Activated CD4-positive, alpha-beta T cell treated with anti-CD3 and anti-CD28 coated beads, Interleukin-2, amount 50 U/mL, for 48 hours (primary cell): Measurements from ENCODE around the gene DCAF4L1.
A peak's percentile ranks its signal among the peaks of the same experiment; 100 is the strongest.

ENCODE experiments used
- DNase-seq, 2 experiments: peaks; one replicate each; pipeline ENCODE4 v3.0.0-alpha.2; 2020

DCAF4L1 gene, protein sequence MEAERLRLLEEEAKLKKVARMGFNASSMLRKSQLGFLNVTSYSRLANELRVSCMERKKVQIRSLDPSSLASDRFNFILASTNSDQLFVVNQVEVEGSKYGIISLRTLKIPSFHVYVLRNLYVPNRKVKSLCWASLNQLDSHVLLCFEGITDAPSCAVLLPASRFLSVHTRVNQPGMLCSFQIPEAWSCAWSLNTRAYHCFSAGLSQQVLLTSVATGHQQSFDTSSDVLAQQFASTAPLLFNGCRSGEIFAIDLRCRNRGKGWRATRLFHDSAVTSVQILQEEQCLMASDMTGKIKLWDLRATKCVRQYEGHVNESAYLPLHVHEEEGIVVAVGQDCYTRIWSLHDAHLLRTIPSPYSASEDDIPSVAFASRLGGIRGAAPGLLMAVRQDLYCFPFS

DNA sequence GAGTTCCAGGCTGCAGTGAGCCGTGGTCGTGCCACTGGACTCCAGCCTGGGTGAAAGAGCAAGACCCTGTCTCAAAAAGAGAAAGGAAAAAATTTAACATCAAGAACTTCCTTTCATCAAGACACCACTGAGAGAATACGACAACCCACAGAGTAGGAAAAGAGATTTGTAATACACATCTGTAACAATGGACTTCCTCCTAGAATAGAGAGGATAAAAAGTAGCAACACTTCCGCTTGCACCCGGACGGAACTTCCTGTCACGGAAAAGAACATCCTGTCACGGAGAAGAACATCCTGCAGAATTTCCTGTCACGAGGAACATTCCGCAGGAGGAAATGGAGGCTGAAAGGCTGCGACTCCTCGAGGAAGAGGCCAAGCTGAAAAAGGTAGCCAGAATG is at the start of gene DCAF4L1:
Gene DCAF4L1 (plus strand): TSS at position 301 of the 400 bp plus-strand sequence. CDS start 37 bp downstream, at position 338.
- DNase-seq = no peak

DNA sequence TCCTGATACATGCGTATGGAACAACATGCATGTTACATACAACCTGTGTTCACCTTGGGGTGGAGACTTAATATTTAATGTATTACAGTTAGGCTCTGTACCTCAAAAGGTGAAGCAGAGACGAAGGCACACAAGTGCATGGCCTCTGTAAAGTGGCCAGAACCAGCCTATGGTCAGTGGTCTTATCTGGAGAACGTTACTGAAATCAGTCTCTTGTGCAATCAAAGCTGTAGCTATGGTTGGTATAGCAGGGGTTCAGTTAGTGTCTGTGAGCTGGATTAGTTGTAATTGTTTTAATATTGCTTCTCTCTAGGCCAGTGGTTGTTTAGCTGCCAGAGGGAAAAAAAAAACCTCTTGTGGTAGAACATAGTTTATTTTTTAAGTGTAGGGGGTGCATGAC is 48.6 kb upstream of the DCAF4L1 start:
- DNase-seq = no peak

DNA sequence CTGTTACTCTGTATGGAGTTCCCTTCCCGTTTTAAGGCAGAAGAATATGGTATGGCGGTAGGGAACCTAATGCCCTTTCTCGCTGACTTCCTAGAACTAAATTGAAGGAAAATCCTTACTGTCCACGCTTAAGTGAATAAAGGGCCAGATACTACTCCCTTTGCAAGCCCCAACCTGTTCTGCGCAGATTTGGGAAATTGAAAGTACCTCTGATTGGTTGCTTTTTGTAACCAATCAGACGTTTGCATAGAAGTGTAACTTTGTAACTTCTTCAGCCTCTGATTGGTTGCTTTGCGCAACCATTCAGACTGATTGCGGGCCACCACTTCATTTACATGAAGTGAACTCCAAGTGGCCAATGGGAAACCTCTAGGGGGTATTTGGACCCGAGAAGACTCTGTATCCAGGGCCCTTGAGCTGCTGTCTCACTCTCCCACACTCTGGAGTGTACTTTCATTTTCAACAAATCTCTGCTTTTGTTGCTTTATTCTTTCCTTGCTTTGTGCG is 47.5 kb upstream of the DCAF4L1 start:
- no peak for DNase-seq

DNA sequence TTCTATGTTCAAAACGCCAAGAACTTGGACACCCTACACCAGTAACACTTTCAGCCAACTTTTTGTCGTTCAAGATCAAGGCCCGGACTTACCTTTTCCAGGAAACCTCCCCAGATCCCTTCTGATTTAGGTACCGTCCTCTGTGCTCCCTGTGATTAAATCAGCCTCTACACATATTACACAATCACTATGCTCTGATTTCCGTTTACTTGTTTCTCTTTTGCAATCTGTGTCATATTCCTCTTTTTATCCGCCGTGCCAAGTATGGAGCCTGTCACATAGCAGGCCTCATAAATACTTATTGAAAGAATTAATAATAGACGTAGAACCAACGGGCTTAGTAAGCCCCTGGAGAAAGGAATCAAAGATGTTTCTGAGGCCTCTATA is 47.0 kb upstream of the DCAF4L1 start:
- no peak for DNase-seq

DNA sequence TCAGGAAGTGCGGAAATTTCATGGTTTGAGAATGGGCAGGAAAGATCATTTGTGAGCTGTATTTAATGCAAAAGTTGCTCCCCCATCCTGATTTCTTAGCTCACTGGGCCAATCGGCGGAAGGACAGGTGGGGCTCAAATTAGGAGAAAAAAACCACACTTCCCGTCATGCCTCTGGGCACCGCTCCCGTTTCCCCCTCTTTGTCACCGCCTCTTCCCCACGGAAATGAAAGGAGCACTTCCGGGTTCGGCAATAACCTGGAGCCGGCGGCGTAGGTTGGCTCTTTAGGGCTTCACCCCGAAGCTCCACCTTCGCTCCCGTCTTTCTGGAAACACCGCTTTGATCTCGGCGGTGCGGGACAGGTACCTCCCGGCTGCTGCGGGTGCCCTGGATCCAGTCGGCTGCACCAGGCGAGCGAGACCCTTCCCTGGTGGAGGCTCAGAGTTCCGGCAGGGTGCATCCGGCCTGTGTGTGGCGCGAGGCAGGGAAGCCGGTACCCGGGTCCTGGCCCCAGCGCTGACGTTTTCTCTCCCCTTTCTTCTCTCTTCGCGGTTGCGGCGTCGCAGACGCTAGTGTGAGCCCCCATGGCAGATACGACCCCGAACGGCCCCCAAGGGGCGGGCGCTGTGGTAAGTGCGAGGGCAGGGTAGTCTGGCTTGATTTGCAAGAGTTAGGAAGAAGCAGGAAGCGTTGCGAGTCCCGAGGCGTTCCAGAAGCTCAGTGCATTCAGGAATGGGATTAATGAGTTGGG is 46.5 kb upstream of the DCAF4L1 start, which contains the start of gene TMEM33:
Gene TMEM33 (plus strand): TSS at position 529 of the 751 bp plus-strand sequence. CDS start 56 bp downstream, at position 585.
- peak; percentile 78 to 85 for DNase-seq

DNA sequence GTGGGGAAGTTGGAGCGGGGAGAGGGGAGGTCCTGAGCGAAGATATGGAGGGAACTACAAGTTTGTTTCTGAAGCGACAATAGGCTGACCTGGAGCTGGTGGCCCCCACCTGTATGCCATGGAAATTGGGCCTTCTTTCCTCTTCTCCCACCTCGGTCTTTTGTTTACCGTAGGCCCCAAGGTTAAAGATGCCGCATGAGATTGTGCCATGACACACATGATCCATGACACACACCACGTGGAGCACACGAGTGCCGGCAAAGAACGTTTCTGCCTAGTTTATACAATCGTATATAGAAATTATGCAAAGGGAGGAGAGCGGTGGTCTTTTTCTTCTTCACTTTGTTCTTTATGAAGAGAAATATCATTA is 45.9 kb upstream of the DCAF4L1 start:
- DNase-seq = peak; percentile 19 to 35

DNA sequence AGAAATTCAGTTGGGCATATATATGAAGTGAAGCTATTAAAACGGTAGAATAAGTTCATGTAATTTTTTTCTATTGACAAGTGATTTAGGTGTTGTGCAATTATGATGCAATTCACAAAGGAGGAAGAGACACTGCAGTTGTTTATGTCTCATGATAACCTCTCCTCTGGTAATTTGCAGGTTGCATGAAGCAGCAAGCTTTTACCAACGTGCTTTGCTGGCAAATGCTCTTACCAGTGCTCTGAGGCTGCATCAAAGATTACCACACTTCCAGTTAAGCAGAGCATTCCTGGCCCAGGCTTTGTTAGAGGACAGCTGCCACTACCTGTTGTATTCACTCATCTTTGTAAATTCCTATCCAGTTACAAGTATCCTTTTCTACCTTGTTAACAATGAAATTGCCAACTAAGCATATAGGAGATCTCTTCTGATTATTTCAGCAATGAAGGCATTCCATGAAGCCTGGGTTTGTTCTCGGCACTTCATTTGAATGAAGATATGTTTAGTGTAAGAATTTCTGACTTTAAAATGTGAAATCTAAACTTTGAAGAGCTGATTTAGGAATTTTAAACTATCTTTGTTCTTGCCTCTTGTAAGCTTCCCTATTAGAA is 42.4 kb upstream of the DCAF4L1 start:
- DNase-seq = no peak

DNA sequence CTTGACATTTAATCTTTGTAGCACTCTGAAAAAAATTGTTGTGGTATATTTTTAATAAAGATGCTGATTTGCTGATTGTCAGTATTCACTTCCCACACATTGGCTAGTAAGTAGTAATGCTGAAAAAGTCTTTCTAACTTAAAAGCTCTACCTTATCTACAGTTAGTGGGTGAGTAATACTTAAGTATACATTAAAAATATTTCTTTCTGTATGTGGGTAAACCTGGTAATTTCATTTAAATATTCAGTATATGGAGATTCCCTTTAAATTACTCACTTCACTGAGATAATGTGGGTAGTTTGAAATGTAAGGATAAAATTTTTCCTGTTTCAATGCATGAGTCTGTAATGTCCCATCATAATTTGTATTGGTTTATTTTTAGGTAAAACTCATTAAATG is 40.7 kb upstream of the DCAF4L1 start:
- no peak for DNase-seq

DNA sequence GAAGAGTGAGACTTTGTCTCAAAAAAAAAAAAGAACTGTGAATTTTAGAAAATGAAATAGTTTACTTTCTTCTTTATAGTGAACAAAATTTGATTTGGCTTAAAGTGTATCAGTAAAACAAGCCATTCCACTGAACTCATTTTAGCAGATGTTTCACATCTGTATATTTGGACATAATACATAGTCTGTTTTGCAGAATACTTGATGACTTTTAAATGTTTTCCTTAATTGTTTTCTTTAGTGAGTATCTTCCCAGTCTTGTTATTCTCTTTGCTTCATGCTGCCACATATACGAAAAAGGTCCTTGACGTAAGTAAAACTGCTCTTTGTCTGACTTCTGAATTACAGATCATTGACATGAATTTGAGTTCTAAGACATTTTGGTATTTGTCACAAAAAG is 38.0 kb upstream of the DCAF4L1 start:
- no peak for DNase-seq

DNA sequence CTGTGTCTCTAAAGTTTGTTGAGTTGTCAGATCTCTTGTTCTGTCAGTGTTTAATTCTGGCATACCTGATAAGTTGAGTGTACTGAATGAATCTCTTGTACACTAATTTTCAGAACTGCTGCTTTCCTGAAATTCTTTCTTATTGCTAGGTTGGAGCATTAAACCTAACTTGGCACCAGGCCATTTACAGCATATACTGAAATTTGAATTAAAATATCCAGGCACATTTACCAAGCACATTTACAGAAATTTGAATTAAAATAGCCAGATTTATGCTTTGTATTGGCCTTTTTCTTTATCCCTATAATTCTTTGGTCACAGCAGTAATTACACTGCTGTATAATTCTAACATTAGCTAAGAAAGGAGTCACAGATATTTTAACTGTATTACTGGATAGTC is 37.5 kb upstream of the DCAF4L1 start:
- no peak for DNase-seq

DNA sequence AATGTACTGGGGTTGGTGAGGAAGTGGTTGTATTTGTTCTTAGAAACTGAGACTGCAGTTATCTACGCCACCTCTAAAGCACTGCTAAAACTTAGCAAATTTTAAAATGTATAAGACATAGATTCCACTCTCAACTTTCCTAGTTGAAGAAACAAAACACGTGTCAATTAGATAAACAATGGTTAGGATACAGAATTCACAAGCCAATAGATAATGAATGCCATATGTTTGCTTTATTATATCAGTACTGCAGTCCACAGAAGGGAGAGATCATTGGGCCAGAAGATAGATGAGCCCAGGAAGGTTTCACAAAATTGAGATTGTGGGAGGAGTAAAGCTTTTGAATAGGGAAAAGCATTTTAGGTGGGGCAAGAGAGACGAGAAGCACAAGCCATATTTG is 32.0 kb upstream of the DCAF4L1 start:
- DNase-seq = no peak

DNA sequence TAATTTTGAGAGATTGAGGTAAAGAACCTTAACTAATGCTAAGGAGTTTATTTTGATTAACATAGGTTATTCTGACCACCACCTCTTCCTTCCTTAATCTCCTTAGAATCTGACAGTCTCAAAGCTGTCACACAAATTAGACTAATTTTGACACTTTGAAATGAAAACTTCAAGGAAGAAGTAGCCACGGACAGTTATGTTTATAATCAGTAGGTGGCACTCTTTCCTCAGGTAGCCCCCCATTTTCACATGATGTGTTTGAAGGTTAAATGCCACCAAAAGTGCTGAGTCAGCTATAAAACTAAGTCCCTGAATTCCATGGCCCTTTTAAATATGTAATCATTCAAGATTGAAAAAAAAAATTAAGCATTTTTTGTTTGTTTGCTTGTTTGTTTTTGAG is 23.9 kb upstream of the DCAF4L1 start:
- no peak for DNase-seq

DNA sequence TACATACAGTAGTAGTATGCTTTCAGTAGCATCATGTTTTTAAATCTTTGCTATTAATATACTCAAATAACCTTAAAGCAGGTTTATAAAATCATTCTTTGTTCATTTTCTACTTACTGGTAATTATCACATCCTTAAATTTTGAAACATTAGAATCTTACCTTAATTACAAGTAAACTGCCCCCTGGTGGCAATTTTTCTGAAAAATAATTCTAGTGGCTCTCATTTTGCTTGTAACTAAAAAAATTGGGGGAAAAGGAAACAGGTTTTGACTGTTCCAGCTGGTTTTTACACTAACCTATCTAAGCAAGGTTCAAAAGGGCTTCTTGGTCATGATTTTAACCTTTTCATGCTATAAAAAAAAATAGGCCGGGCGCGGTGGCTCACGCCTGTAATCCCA is 18.5 kb upstream of the DCAF4L1 start:
- DNase-seq = no peak

DNA sequence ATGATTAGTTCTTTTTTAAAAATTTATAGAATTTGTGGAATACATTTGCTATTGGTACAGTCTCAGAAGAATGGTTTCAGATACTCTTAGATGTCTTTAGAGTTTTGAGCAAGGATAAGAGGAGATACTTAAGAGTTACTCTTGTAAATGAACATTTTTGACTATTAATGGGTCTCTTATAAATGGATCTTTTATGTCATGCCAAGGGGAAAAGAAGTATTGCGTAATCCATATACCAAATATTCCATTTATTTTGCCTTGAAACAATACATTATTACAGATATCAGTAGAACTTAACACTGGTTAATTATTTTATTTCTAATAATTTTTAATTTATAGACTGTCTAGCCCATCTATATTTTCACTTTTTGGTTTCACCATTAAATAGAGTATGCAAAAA is 17.2 kb upstream of the DCAF4L1 start:
- DNase-seq = no peak

DNA sequence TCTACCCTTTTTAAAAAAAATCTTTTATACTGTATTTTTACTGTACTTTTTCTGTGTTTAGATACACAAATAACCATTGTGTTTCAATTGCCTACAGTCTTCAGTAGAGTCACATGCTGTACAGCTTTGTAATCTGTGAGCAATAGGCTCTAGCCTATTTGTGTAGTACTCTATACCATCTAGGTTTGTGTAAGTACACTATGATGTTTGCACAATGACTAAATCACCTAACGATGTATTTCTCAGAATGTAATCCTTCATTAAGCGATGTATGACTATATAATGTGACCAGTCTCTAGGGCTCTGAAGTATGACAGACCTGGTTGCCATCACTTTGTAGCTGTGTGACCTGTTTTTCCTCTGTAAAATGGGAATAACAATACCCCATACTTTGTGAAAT is 14.2 kb upstream of the DCAF4L1 start:
- no peak for DNase-seq

DNA sequence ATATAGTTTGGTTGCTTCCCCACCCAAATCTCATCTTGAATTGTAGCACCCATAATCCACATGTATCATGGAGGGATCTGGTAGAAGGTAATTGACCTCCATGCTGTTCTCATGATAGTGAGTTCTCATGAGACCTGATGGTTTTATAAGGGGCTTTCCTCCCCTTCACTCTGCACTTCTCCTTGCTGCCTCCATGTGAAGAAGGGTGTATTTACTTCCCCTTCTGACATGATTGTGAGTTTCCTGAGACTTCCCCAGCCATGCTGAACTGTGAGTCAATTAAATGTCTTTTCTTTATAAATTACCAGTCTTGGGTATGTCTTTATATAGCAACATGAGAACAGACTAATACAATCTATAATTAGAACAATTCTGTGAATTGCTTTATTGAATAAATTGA is 11.9 kb upstream of the DCAF4L1 start:
- DNase-seq = no peak

DNA sequence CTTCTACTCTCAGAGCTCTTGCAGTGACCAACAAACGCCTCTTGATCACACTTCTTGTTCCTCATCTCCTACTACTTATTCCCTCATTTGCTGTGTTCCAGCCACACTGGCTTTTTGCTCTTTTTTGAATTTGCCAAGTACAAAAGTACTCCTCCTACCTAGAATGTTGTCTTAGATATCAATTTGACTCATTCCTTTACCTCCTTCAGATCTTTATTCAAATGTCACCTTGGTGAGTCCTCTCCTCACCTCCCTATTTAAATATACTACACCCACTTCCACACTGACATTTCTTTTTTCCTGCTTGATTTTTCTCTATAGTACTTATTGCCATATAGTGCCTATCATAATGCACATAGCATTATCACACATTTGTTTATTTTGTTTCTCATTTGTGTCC is 6.2 kb upstream of the DCAF4L1 start:
- no peak for DNase-seq

DNA sequence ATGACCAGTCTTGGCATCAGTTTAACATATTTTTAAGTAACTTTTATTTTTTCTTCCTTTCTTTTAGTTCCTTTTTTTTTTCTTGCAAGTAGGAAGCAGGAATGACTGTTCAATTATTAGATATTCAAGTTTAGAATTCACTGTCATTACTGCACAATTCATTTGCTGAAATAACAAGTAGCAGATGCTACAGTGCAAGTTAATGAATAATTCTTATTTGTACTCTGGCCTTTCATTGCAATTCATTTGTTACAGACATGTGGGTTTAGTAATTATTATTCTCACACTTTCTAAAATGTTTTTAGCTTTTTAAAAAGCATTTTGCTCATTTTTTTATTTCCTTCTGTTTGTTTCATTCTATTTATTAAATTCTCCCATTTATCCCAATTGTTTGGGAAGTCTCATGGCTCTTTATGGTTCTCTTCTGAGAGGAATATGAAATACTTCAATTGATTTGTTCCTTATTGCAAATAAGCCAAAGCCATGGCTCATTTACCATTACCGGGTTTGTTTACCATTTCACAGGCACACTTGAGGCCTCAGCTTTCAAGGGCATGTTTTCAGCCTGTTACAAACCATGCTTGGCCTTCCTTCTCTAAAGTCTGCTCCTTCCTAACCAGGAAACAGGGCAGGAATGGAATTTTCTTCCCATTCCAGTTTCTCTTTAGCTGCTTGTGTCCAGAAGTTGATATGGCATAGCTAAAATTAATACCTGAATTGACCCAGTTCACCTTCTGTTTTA is 4.6 kb upstream of the DCAF4L1 start:
- no peak for DNase-seq

DNA sequence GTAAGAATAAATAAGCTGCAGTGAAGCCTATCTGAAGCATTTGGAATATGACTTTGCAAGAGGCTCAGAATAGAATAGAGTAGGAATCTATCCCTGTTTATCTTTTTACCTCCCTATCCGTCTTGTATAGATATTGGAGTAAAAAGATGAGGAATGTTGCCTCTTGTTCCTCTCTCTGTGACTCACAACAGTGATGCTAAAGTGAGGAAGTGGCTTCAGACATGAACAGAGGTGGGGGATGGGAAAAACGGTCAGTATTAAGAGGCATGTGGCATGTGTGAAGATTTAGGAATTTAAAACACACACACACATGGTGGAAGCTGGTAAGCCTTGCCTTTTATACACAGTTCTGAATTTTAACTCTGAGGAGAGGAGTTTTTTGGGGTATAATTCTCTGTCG is 3.8 kb upstream of the DCAF4L1 start:
- no peak for DNase-seq

DNA sequence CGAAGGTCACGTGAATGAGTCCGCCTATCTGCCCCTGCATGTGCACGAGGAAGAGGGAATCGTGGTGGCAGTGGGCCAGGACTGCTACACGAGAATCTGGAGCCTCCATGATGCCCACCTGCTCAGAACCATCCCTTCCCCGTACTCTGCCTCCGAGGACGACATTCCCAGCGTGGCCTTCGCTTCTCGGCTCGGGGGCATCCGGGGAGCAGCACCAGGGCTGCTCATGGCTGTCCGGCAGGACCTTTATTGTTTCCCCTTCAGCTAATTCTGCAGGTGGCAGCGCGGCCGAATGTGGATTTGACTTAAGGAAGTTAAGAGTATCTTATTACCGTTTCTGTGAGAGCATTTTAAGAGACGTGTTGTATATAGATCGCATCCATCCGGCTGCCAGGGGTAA is 1.2 kb downstream of the DCAF4L1 start:
- DNase-seq = no peak

DNA sequence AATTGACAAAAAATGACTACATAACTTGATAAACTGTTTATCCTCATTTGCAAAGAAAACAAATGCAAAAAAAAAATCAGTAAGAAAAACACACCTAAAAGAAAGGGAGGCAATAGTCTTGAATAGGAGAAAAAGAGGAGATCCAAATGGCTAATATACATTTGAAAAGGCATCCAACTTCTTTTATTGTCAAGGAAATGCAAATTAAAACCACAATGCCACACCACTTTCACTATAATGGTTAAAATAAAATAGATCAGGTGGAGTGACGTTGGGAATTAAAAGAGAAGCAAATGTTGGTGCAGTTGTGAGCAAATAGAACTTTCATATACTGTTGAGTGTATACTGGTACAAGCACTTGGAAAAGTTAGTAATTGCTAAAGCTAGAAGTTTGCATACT is 3.6 kb downstream of the DCAF4L1 start:
- no peak for DNase-seq

DNA sequence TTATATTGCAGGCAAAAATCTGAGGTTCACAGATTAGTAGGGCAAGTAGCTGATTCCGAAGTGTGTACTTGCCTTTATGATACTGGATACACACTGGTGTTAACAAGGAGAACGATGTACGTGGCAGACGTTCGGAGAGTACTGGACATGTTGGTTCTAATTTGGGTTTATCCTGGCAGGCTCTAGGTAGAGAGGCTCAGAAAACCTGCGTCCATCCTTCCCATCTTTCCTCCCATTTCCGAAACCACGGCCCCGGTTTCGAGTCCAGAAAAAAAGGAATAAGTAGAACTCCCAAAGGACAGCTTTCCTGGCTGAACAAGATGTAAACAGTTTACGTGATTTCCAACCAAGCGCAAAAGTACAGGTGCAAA is 8.4 kb downstream of the DCAF4L1 start:
- DNase-seq = peak in 1 of 2 experiments; percentile 12
